Vagina (tissue), 2 donors: ENCODE results near the gene BMP2. TPM values are rescaled to one million over a fixed set of nuclear protein-coding genes. Genes with fewer than 3 reads are reported as not detected.

ENCODE experiments used
- DNase-seq, 2 donors: peaks; one replicate each; pipeline ENCODE4 v3.0.0-alpha.2; 2017; ENCODE audit errors: extremely low spot score in 2 of 2
- H3K27ac ChIP-seq: fragments of 200-600 bp; sonication (generic); one replicate; pipeline ENCODE4 v1.5.1; 2019
- H3K27me3 ChIP-seq: fragments of 200-600 bp; sonication (generic); one replicate; pipeline ENCODE4 v1.5.1; 2019
- H3K36me3 ChIP-seq, 2 donors: fragments of 200-600 bp; sonication (generic); one replicate each; pipeline ENCODE4 v1.5.1; 2017 to 2019
- H3K4me1 ChIP-seq: fragments of 200-600 bp; sonication (generic); one replicate; pipeline ENCODE4 v1.5.1; 2019
- H3K4me3 ChIP-seq, 2 donors: fragments of 200-600 bp; sonication (generic); 1 replicate in 1 of 2; 2 replicates in 1 of 2; pipeline ENCODE4 v1.5.1; 2016 to 2019
- H3K9me3 ChIP-seq: fragments of 200-600 bp; sonication (generic); one replicate; pipeline ENCODE4 v1.5.1; 2019
- CTCF ChIP-seq, 3 experiments: fragments of 450-650 bp in 2 of 3; fragments of 200-600 bp in 1 of 3; sonication (generic) in 1 of 3; IDR thresholded peaks; one replicate each; pipeline ENCODE4 v1.5.1; 2017 to 2019; ENCODE audit warnings: antibody characterized with exemption in 3 of 3, mild to moderate bottlenecking in 2 of 3, moderate library complexity in 2 of 3
- POLR2A ChIP-seq, 2 donors: fragments of 450-650 bp; IDR thresholded peaks; one replicate each; pipeline ENCODE4 v1.6.1; 2017; ENCODE audit warnings: antibody characterized with exemption in 2 of 2, mild to moderate bottlenecking in 2 of 2, moderate library complexity in 2 of 2
- POLR2AphosphoS5 ChIP-seq, 2 donors: sonication (generic); formaldehyde crosslinking; IDR thresholded peaks; one replicate each; pipeline ENCODE4 v1.9.0; 2017; ENCODE audit warnings: antibody characterized with exemption in 2 of 2, mild to moderate bottlenecking in 2 of 2, low read depth in 1 of 2; ENCODE audit not compliant: insufficient read depth in 1 of 2
- intact Hi-C: fragments of 100-400 bp; cut with DNase I; formaldehyde crosslinking; loops from one replicate; pipeline ENCODE4 v1.15.1; 2023
- total RNA-seq: library from RNA; depleted of rRNA; stranded (reverse); fragments of >200 nt; gene quantifications from one replicate; pipeline ENCODE4 v1.2.3, GENCODE V29; 2016

Gene BMP2
- total RNA-seq = 8.6 TPM

- H3K36me3 ChIP-seq = no peaks in the 10 kb centered on the region
- intact Hi-C loops = no loop called here
- TF ChIP-seq CTCF (IDR thresholded peaks at IDR 0.05) (no peak), POLR2AphosphoS5 (IDR thresholded peaks at IDR 0.05; ENCODE audit: insufficient read depth in 1 of 2, low read depth in 1 of 2) (no peak), POLR2A (IDR thresholded peaks at IDR 0.05) (peak in 1 of 2 donors; percentile 23)
- H3K27ac ChIP-seq = peak within 1 kb of the TSS; percentile 84
- no peaks in the 10 kb centered on the region for H3K27me3 ChIP-seq
- no peaks in the 10 kb centered on the region for H3K9me3 ChIP-seq
- no peak for DNase-seq
- H3K4me3 ChIP-seq = peak within 1 kb of the TSS; percentile 74 to 85
- peaks cover 29% of the 10 kb centered on the region for H3K4me1 ChIP-seq
Observed at GRCh38 chr20:6767536-6768227, at the start of gene BMP2. BMP2 (plus strand) TSS chr20:6767686; CDS start chr20:6770127, 2,441 bp downstream.

GRCh38 chr20:6718662-6719368, 48.7 kb upstream of the BMP2 start:
- no peaks in the 10 kb centered on the region for H3K4me1 ChIP-seq
- no peak overlapping the region for H3K4me3 ChIP-seq
- H3K27ac ChIP-seq = no peak overlapping the region
- TF ChIP-seq POLR2AphosphoS5 (IDR thresholded peaks at IDR 0.05; ENCODE audit: insufficient read depth in 1 of 2, low read depth in 1 of 2) (no peak), POLR2A (IDR thresholded peaks at IDR 0.05) (no peak)
- H3K27me3 ChIP-seq = no peaks in the 10 kb centered on the region
- H3K36me3 ChIP-seq = no peaks in the 10 kb centered on the region
- H3K9me3 ChIP-seq = no peaks in the 10 kb centered on the region
- intact Hi-C loops = no loop called here
- DNase-seq = no peak

GRCh38 chr20:6719369-6719721, 48.1 kb upstream of the BMP2 start:
- Histone ChIP-seq H3K36me3 (no peaks in the 10 kb centered on the region), H3K27ac (no peak overlapping the region), H3K9me3 (no peaks in the 10 kb centered on the region), H3K4me1 (no peaks in the 10 kb centered on the region), H3K4me3 (no peak overlapping the region), H3K27me3 (no peaks in the 10 kb centered on the region)
- TF ChIP-seq POLR2AphosphoS5 (IDR thresholded peaks at IDR 0.05; ENCODE audit: insufficient read depth in 1 of 2, low read depth in 1 of 2) (no peak), POLR2A (IDR thresholded peaks at IDR 0.05) (no peak), CTCF (IDR thresholded peaks at IDR 0.05) (no peak)
- no peak for DNase-seq
- intact Hi-C loops = no loop called here

- TF ChIP-seq POLR2A (IDR thresholded peaks at IDR 0.05) (no peak), POLR2AphosphoS5 (IDR thresholded peaks at IDR 0.05; ENCODE audit: insufficient read depth in 1 of 2, low read depth in 1 of 2) (no peak), CTCF (IDR thresholded peaks at IDR 0.05) (no peak)
- Histone ChIP-seq H3K4me3 (no peak overlapping the region), H3K4me1 (no peaks in the 10 kb centered on the region), H3K27ac (no peak overlapping the region), H3K27me3 (no peaks in the 10 kb centered on the region), H3K9me3 (no peaks in the 10 kb centered on the region), H3K36me3 (no peaks in the 10 kb centered on the region)
- intact Hi-C loops = no loop called here
- no peak for DNase-seq
Observed at GRCh38 chr20:6726761-6727160, 40.7 kb upstream of the BMP2 start.

- no peak overlapping the region for H3K4me3 ChIP-seq
- H3K27ac ChIP-seq = no peak overlapping the region
- H3K9me3 ChIP-seq = no peaks in the 10 kb centered on the region
- no peak for DNase-seq
- intact Hi-C loops = no loop called here
- no peaks in the 10 kb centered on the region for H3K36me3 ChIP-seq
- no peaks in the 10 kb centered on the region for H3K27me3 ChIP-seq
- TF ChIP-seq POLR2A (IDR thresholded peaks at IDR 0.05) (no peak), POLR2AphosphoS5 (IDR thresholded peaks at IDR 0.05; ENCODE audit: insufficient read depth in 1 of 2, low read depth in 1 of 2) (no peak), CTCF (IDR thresholded peaks at IDR 0.05) (no peak)
- H3K4me1 ChIP-seq = no peaks in the 10 kb centered on the region
Observed at GRCh38 chr20:6730672-6731328, 36.7 kb upstream of the BMP2 start.
